ENCODE results near the gene ZKSCAN1. TPM values are rescaled to one million over a fixed set of nuclear protein-coding genes. Genes with fewer than 3 reads are reported as not detected.
"Not testable (repeated sequence)": the region's sequence is repeated elsewhere in the genome, so short reads cannot be mapped to it uniquely, and the experiment has no call there.

ZKSCAN1 gene
- total RNA-seq, 3 donors from 2014 or later = 105 to 153 (median 129) TPM

- DNase-seq (no peak), ATAC-seq (no peak)
- Histone ChIP-seq H3K4me3 (no peak overlapping the region), H3K4me1 (ENCODE audit: low read depth) (peaks cover 9% of the 10 kb centered on the region), H3K36me3 (ENCODE audit: low read depth) (no peaks in the 10 kb centered on the region), H3K9me3 (no peaks in the 10 kb centered on the region)
- intact Hi-C loops (cut with DNase I, micrococcal nuclease) = no loop called here
- TF ChIP-seq CTCF (IDR thresholded peaks at IDR 0.05) = no peak
Observed at GRCh38 chr7:100010901-100011300, 4.5 kb upstream of the ZKSCAN1 start.

- intact Hi-C loops (cut with DNase I, micrococcal nuclease) = no loop called here
- peaks cover 10% of the 10 kb centered on the region for H3K4me1 ChIP-seq (ENCODE audit: low read depth)
- TF ChIP-seq CTCF (IDR thresholded peaks at IDR 0.05) = no peak
- H3K4me3 ChIP-seq = no peak overlapping the region
- H3K36me3 ChIP-seq (ENCODE audit: low read depth) = no peaks in the 10 kb centered on the region
- ATAC-seq (no peak), DNase-seq (no peak)
- no peaks in the 10 kb centered on the region for H3K9me3 ChIP-seq
Observed at GRCh38 chr7:100011516-100011915, 3.9 kb upstream of the ZKSCAN1 start.

- peaks cover 20% of the 10 kb centered on the region for H3K4me1 ChIP-seq (ENCODE audit: low read depth)
- intact Hi-C loops (cut with DNase I, micrococcal nuclease); H3K36me3 ChIP-seq (ENCODE audit: low read depth); H3K4me3 ChIP-seq; H3K9me3 ChIP-seq: not testable (repeated sequence)
- DNase-seq (peak in 1 of 3 donors; percentile 41), ATAC-seq (peak; percentile 7)
Observed at GRCh38 chr7:100012385-100013327, 2.7 kb upstream of the ZKSCAN1 start.

GRCh38 chr7:100013328-100013676 is 2.1 kb upstream of the ZKSCAN1 start:
- Histone ChIP-seq H3K36me3 (ENCODE audit: low read depth) (no peaks in the 10 kb centered on the region), H3K9me3 (no peaks in the 10 kb centered on the region), H3K4me3 (no peak overlapping the region), H3K4me1 (ENCODE audit: low read depth) (peaks cover 26% of the 10 kb centered on the region)
- intact Hi-C loops (cut with DNase I, micrococcal nuclease) = no loop called here
- no peak for TF ChIP-seq CTCF (IDR thresholded peaks at IDR 0.05)
- ATAC-seq (no peak), DNase-seq (no peak)

GRCh38 chr7:100016215-100016901 is 962 bp downstream of the ZKSCAN1 start:
- no peak for TF ChIP-seq CTCF (IDR thresholded peaks at IDR 0.05)
- Histone ChIP-seq H3K4me3 (peak overlapping the region; percentile 98), H3K9me3 (no peaks in the 10 kb centered on the region), H3K4me1 (ENCODE audit: low read depth) (peaks cover 40% of the 10 kb centered on the region), H3K36me3 (ENCODE audit: low read depth) (no peaks in the 10 kb centered on the region)
- DNase-seq = peak in 1 of 3 donors; percentile 62
- intact Hi-C loops (cut with DNase I, micrococcal nuclease) = no loop called here
- peak; percentile 52 for ATAC-seq

GRCh38 chr7:100017300-100017699 is 1.9 kb downstream of the ZKSCAN1 start:
- DNase-seq (peak; percentile 73 to 77 (median 77)), ATAC-seq (peak; percentile 62)
- no peaks in the 10 kb centered on the region for H3K36me3 ChIP-seq (ENCODE audit: low read depth)
- no peak for TF ChIP-seq CTCF (IDR thresholded peaks at IDR 0.05)
- H3K4me1 ChIP-seq (ENCODE audit: low read depth) = peaks cover 44% of the 10 kb centered on the region
- intact Hi-C loops (cut with DNase I, micrococcal nuclease) = no loop called here
- H3K4me3 ChIP-seq = no peak overlapping the region
- no peaks in the 10 kb centered on the region for H3K9me3 ChIP-seq
